Measurements from ENCODE around the gene HNRNPLL.

DNA sequence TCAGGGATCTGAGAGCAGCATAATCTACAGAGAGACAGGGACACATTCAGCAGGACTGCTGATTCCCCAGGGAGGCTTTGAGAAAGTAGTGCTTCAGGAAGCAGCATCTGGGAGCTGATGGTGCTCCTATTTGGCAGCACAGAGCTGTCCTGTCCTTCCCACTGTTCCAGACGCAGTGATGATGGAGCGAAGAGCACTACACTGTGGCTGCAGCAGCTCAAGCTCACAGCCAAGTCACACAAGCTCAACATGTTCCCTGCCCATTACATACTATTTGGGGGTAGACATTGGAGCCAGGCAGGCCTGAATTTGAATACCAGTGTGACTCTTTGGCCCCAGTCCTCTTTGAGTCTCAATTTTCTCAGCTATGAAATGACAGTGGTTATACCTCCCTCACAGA, 48.0 kb upstream of the HNRNPLL start:
- TF ChIP-seq, protein P1, sequence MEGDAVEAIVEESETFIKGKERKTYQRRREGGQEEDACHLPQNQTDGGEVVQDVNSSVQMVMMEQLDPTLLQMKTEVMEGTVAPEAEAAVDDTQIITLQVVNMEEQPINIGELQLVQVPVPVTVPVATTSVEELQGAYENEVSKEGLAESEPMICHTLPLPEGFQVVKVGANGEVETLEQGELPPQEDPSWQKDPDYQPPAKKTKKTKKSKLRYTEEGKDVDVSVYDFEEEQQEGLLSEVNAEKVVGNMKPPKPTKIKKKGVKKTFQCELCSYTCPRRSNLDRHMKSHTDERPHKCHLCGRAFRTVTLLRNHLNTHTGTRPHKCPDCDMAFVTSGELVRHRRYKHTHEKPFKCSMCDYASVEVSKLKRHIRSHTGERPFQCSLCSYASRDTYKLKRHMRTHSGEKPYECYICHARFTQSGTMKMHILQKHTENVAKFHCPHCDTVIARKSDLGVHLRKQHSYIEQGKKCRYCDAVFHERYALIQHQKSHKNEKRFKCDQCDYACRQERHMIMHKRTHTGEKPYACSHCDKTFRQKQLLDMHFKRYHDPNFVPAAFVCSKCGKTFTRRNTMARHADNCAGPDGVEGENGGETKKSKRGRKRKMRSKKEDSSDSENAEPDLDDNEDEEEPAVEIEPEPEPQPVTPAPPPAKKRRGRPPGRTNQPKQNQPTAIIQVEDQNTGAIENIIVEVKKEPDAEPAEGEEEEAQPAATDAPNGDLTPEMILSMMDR (IDR thresholded peaks at IDR 0.05) = no peak
- TF ChIP-seq POLR2A (IDR thresholded peaks at IDR 0.05) (no peak), POLR2AphosphoS5 (IDR thresholded peaks at IDR 0.05) (no peak)

All from transverse colon (tissue), 4 donors.